HG02884 (cell line): ENCODE results near the gene KCNQ2.

ENCODE experiments used
- ATAC-seq: cut with Tn5 transposase; IDR thresholded peaks from one replicate; pipeline ENCODE4 v1.9.1; 2021; ENCODE audit warnings: mild to moderate bottlenecking, moderate library complexity; ENCODE audit not compliant: unreplicated experiment

The KCNQ2 gene

GRCh38 chr20:63361519-63362435, 110.7 kb downstream of the KCNQ2 start:
- ATAC-seq, result no peak

GRCh38 chr20:63360850-63361518, 111.5 kb downstream of the KCNQ2 start, which contains the start of gene CHRNA4:
TSS of gene CHRNA4 (minus strand) at chr20:63361349. CDS start at chr20:63361165, 184 bp downstream.
- no peak for ATAC-seq

GRCh38 chr20:63359937-63360849, 112.3 kb downstream of the KCNQ2 start:
- no peak for ATAC-seq

DNA sequence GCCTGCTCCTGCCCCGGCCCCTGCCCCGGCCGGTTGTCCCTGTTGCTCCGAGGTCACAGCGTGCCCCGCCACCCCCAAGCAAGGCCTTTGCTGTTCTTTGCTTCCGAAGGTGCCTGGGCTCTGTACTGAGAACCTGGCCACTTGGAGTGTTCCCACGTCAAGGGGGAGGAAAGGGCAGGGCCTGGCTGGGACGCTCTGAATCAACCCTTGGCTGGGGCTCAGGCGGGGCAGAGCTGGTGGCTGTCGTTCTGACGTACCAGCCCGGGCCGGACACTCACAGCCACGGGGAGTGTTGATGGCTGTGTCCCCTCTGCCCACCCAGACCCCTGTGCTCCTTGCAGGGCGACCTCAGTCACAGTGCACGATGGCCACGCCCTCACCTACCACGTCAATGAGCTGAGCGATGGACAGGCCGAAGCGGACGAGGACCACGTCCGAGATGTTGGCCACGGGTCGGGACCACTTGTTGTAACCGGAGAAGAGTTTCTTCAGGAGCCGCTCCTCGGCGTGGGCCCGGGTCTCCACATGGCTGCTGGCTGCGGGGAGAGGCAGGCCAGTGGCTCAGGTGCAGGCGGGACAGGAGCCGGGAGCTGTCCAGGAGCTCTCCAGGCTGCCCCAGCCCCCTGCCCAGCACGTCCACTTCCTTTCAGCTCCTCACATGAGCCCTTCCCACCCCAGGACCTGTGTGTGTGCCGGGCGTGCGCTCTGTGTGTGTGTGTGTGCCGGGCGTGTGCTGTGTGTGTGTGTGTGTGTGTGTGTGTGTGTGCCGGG, 113.1 kb downstream of the KCNQ2 start:
- no peak for ATAC-seq

DNA sequence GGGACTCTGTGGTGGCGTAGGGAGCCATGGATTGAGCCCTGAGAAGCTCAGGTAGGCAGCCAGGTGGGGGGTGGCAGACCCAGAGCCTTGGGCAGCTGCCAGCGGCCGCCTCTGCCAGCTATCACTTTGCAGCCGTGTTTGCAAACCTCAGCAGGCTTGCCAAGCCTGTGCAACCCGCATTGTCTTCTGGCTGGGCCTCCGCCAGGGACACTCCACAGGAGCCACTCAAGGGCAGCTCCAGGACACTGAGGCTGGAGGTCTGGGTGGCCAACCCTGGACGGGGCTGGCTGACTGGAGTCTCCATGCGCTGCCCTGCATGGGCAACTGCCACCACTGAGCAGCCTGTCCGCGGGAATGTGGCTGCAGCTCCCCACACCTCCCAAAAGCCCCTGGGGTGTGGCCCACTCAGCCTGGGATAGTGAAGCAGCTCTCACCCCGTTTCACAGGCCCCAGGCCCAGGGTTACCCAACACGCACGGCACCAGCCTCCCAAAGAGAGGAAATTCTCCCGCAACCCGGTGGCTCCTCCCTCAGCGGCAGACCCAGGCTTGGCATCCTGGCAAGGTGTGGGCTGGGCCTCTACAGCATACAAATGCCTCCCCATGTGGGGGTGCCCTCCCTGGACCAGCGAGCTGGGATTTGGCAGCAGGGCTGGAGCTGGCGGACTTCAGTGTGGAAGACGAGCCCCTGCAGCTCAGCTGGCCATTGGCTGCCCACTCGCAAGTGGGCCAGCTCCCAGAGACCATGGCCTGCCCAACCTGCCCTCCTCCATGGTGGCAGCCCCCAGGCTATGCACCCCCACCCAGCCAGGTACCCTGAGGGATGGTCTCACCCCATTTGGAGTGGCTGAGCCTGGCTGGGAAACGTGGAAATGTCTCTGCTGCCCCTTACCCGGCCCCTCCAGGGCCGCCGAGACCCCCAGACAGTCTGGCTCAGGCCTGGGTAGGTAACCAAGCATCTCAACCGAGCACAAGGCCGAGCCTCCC, 114.2 kb downstream of the KCNQ2 start:
- no peak for ATAC-seq

GRCh38 chr20:63356931-63357879, 115.2 kb downstream of the KCNQ2 start:
- no peak for ATAC-seq

- ATAC-seq, result no peak
Observed at GRCh38 chr20:63356511-63356910, 115.9 kb downstream of the KCNQ2 start.

DNA sequence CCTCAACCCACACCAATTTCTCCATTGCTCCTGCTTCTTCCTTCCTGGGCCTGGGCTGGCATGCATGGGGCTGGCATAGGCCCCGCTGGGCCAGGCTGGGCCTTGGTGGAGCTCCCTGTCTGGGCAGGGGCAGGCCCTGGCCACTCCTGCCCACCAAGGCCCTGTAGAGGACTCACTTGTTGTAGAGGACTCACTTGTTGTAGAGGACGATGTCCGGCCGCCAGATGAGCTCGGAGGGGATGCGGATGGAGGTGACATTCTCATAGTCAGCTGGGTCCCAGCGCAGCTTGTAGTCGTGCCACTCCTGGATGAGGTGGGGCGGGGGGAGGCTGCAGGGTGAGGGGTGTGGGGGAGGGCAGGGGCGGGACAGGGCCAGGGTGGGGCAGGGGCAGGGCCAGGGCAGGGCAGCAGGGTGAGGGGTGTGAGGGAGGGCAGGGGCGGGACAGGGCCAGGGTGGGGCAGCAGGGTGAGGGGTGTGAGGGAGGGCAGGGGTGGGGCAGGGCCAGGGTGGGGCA, 116.6 kb downstream of the KCNQ2 start:
- no peak for ATAC-seq

- no peak for ATAC-seq
Observed at GRCh38 chr20:63354636-63355350, 117.7 kb downstream of the KCNQ2 start.

DNA sequence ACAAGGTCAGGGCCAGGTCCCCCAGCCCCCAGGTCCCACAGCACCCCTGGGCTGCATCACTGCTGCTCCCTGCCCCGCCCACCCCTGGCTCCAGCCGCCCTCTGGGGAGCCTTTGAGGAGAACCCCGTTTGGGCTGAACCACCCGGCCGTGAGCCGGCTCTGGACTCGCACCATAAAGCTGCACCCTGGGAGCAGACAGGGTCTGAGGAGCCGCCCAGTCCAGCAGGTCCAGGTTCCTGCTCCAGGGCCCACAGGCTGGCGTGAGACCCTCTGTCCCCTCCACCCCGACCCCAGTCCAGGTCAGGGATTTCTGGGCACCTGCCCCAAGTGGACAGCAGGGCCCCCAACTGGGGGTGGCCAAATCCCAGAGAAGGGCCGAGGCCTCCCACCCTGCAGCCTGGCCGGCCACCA, 119.6 kb downstream of the KCNQ2 start:
- ATAC-seq, result no peak

DNA sequence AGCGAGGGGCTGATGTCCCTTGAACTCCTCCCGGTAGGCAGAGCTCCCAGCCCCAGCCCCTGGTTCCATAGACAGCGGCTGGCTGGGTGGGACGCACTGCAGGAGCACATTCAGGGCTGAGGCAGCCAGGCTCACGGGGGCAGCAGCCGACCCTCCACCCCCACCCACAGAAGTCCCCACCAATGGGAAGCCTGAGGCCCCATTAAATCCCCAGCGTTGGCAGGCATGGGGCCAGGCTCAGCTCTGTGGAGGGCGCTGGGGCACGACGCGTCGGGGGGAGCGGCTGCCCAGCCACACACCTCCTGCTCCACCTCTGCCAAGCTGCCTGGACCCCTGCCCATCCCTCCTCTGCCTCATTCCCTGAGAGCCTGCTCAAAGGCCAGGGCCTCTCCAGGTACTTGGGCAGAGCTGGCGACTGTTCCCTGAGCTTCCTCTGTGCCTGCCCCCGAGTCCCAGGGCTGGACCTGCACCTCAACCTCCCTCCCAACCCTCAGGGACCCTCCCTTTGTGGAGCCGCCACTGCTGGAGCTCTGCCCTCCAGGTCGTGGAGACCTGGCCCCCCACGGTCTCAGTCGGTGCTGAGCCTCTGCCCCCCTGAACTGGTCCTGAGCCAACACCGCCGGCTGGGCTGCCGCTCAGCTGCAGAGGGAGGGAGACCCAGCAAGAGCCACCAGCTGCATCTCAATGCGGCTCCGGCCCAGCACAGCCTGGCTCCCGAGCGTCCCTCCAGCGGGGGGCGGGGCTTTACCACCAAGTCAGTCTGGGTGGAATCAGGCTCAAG, 120.5 kb downstream of the KCNQ2 start:
- no peak for ATAC-seq

- ATAC-seq, result no peak
Observed at GRCh38 chr20:63351326-63351700, 121.1 kb downstream of the KCNQ2 start.

DNA sequence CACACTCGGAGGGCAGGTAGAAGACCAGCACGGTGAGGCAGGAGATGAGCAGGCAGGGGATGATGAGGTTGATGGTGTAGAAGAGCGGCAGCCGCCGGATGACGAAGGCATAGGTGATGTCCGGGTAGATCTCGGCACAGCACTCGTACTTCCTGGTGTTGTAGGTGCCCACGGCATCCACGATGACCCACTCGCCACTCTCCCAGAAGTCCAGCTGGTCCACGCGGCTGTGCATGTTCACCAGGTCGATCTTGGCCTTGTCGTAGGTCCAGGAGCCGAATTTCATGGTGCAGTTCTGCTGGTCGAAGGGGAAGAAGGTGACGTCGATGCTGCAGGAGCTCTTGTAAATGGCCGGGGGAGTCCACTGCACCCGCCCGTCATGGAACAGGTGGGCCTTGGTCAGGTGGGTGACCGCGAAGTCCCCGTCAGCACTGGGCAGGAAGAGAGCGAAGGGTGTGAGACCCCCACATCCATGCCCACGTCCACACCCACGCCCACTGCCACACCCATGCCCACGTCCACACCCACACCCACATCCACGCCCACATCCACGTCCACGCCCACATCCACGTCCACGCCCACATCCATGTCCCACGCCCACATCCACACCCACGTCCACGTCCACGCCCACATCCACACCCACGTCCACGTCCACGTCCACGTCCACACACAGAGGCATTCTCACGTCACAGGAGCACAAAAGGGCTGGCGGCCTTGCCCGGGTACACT, 121.7 kb downstream of the KCNQ2 start:
- ATAC-seq, result no peak
